GM08714 (cell line): ENCODE measurements around the gene SPRR1A.
"Not testable (repeated sequence)": the region's sequence is repeated elsewhere in the genome, so short reads cannot be mapped to it uniquely, and the experiment has no call there.

Experiments used
- H3K4me3 ChIP-seq: fragments of 200-500 bp; sonication (Bioruptor generic); 2 replicates; pipeline ENCODE4 v1.5.1; 2014; ENCODE audit warnings: mild to moderate bottlenecking, low read length, inconsistent platforms
- ZNF274 ChIP-seq: IDR thresholded peaks from 2 replicates; pipeline ENCODE4 v1.6.1; 2012; ENCODE audit warnings: mild to moderate bottlenecking, low read depth, low read length

SPRR1A gene

DNA sequence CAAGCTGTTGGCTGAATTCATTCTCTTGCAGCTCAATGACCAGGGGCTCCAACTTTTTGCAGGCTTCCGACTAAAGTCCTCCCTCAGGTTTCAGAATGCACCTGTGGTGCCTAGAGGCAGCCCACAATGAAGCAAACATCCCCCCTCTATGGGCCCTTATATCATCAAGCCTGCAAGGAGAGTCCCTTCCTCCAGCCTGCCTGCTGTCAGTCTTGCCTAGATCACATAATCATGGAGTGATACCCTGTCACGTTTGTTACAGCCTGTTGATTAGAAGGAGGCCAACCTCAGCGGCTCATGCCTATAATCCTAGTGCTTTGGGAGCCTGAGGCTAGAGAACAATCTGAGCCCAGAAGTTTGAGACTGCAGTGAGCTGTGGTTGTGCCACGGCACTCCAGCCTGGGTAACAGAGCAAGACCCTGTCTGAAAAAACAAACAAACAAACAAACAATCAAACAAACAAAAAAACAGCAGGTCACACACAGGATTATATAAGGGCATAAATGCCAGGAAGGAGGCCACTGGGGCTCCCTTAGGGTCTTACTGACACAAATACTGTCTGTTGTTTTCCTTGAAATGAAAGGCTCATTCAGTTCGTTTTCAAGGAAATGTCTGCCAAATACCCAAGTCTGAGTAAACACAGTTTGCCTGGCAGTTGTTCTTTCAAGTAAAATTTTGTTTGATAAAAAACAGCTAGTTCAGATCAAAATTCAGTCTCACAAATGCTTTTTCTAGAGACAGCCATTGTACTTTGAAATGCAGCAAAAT, 12.9 kb downstream of the SPRR1A start:
- H3K4me3 ChIP-seq = no peak overlapping the region
- TF ChIP-seq ZNF274 = no peak

DNA sequence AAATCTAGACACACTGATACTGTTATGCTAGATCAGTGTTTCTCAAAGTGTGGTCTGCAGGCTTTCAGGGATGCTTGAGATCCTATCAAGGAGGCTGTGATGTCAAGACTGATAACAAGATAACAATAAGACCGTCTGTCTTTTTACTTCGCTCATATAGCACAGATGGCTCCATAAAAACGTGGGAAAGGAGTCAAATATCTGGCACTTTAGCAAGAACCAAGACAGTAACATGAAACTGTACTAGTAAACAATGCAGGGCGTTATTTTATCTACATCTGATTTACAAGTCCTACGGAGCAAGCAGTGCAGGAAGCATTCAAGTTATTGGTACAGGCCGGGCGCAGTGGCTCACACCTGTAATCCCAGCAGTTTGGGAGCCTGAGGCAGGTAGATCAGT, 14.0 kb downstream of the SPRR1A start:
- no peak for TF ChIP-seq ZNF274
- no peak overlapping the region for H3K4me3 ChIP-seq

DNA sequence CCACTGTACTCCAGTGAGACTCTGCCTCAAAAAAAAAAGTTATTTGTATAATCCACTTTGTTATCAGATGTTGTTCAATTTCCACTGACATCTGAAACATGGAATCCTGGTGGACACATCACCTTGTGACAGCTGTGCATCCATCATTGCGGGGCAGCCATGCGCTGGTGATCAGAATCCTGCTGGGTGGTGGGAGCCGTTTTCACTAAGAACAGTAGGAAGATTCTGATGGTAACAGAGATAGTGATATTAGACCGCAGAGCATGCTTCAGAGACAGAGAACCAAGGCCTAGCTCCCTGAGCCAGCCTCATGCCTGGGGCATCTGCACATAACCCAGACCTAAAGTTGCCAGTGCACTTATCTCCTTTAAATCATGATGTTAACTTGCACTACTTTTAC, 14.6 kb downstream of the SPRR1A start:
- TF ChIP-seq ZNF274 = no peak
- H3K4me3 ChIP-seq = no peak overlapping the region

DNA sequence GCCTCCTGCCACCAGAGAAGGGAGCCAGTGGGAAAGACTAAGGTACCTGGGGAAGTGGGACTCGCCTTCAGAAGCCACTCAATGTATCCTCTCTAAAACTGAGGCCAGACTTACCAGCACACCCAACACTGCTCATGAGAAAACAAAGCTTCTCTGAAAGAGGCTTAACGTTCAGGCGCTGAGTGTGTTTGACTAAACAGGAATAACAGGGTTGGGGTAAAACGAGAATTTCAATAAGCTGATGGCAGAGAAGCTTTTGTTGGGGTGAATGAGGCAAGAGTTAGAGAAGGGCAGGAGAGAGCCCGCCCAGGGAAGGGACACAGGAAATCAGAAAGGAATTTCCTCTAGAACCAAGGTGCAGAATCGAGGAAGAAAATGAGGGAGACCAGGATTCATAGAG, 15.9 kb downstream of the SPRR1A start:
- no peak overlapping the region for H3K4me3 ChIP-seq
- no peak for TF ChIP-seq ZNF274

DNA sequence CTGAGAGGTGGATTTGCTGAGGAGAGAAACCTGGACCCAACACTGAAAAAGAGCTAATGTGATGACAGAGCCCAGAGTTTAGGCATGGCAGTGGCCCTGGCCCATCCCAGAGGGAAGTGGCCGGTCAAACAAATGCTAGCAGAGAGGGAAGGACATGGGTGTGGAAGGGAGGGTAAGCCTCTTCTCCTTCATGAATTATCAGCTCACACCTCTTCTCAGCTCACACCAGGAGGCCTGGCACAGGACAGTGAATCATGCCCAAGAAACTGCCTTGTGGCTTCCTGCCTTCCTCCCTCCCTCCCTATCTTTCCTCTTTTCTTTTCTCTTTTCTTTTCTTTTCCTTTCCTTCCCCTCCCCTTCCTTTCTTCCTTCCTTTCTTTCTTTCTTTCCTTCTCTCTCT, 16.4 kb downstream of the SPRR1A start:
- H3K4me3 ChIP-seq = no peak overlapping the region

DNA sequence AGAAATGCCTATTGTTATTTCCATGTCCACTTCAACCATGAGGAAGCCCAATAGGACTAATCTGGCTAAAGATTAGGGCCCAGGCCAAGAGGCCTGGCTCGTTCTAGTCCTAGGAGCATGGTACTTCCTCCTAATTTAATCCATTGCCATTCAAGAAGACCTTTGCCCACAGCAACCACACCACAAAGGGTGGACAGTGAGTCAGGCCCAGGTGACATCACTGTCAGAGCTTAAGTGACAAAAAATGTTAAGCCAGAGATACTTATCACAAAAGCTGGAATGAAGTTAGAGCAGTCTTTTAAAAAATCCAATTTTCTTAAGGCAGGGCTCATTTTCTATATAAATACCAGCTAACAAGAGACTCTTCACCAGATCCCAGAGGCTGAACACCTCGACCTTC, 17.5 kb downstream of the SPRR1A start, which contains the start of gene SPRR3:
Gene SPRR3 (plus strand): TSS at position 368 of the 400 bp plus-strand sequence. CDS start 1,272 bp downstream, outside the sequence.
- H3K4me3 ChIP-seq = no peak within 1 kb of the TSS
- TF ChIP-seq ZNF274 = no peak

More for the DNA sequence above, 16.4 kb downstream of the SPRR1A start:
- no peak for TF ChIP-seq ZNF274

DNA sequence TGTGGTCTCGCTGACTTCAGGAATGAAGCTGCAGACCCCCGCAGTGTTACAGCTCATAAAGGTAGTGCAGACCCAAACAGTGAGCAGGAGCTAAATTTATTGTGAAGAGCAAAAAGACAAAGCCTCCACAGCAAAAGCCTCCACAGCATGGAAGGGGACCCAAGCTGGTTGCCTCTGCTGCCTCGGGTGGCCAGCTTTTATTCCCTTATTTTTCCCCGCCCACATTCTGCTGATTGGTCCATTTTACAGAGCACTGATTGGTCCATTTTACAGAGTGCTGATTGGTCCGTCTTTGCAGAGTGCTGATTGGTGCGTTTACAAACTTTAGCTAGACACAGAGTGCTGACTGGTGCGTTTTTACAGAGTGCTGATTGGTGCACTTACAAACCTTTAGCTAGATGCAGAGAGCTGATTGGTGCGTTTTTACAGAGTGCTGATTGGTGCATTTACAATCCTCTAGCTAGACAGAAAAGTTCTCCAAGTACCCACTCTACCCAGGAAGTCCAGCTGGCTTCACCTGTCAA, 27.4 kb downstream of the SPRR1A start:
- not testable (repeated sequence) for H3K4me3 ChIP-seq

DNA sequence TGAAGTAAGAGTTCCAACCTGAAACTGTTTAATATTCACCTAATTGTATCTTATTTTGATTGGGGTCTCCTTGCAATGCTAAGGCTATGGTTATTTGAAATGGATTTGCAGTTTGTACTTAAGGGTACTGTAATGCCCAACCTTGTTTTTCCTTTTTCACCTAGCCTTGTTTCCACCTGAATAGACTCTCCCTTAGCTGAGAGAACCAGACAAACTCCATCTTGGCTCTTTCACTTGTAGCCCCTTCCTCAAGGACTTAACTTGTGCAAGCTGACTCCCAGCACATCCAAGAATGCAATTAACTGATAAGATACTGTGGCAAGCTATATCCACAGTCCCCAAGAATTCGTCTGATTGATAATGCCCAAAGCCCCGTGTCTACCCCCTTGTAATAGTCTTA, 37.9 kb downstream of the SPRR1A start:
- H3K4me3 ChIP-seq = not testable (repeated sequence)

DNA sequence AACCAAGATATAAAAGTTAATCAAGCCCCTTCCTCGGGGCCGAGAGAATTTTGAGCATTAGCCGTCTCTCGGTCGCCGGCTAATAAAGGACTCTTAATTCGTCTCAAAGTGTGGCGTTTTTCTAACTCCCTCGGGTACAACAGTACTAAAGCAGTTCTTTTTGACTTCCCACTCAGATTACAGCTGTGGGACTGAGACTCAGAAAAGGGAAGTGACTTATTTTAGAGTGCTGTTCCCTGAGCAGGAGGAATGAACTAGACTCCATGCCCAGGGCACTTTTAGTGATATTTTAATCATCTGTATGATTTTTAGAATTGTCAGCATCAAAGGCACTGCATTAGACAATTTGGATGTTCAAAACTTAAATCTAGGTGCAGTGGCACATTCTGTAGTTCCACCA, 38.5 kb downstream of the SPRR1A start:
- not testable (repeated sequence) for H3K4me3 ChIP-seq

DNA sequence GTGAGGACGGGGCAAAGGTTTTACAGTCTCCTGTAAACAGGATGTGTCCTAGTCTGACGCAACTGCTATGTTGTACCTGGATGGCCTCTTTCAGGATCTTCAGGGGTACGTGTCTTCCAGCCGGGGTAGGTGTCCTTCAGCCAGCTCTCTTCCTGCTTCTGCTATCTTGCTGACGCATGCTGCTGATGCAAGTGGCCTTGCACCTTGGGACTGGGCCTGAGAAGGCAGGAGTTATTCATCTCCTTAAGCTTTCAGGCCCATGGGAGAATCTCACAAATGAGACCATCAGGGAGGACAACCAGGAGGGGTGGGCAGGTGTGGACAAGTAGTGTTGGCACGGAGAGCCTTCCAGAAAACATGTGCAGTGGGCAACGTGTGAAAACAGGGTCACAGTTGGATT, 39.2 kb downstream of the SPRR1A start:
- no peak overlapping the region for H3K4me3 ChIP-seq
- TF ChIP-seq ZNF274 = no peak

DNA sequence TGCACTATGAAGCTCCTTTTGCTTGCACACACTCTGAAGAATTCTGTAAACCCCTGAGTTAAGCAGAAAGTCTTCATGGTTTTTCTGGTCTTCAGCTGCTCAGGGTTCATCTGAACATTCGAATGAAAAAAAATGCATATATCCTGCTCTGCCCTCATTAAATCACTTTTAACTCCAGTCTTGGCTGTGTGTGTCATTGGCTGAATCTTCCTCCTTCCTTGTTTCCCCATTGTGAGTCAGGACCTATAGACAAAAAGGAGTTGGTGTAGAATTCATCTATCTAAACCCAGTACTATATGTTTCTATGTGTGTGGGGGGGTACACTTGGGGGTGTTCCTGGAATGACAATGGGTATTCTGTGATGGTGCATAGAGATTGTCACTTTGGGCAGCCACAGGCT, 40.5 kb downstream of the SPRR1A start:
- no peak for TF ChIP-seq ZNF274

DNA sequence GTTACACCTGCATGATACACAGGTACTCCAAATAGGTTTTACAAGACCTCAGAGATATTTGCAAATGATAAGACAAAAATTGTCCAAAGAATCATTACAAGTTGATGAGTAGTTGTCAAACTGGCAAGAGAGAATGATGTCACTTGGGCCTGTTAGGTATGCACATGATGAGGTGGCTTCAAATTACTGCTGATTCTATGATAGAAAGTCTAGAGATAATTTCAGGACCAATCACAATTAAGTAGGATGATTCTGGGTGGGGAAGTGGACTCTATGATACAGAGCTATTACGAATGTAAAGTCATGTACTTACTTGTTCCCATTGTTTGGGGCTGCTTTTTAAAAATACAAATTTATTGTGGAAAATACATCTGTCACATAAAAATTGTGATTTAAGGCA, 41.9 kb downstream of the SPRR1A start:
- no peak overlapping the region for H3K4me3 ChIP-seq
- no peak for TF ChIP-seq ZNF274

More for the DNA sequence above, 40.5 kb downstream of the SPRR1A start:
- H3K4me3 ChIP-seq = no peak overlapping the region

DNA sequence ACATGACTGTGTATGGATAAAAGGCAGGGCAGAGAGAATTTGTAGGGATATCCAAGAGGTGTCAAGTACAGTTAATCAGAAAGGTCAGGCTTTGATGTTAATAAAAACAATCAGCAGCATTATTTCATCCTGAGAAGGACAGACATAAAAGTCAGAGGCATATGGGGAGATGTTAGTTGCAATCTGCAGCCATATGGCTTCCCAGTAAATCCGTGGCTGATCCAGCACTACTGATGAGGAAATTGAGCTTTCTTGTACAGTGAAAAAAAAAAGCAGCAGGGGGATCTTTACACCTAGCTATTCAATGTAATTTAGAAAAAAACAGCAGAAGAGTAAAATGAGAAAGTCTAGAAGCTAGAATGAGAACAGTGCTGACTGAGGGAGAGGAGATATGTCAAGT, 44.9 kb downstream of the SPRR1A start:
- no peak overlapping the region for H3K4me3 ChIP-seq
- no peak for TF ChIP-seq ZNF274

DNA sequence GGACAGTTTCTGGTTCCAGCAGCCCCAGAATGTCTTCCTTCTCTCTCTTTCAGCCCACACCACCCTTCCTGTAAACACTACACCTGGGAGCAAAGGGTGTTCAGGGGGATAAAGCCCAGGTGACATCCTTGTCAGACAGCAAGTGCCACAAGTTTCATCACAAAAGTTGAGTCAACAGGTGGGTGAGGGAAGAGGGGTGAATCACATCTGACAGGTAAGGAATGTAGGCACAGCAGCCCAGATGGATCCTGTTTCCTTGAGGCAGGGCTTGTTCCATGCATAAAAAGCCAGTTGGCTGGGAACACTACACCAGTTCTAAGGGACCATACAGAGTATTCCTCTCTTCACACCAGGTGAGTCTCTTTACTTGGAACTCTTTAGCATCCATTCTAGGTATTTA, 47.0 kb downstream of the SPRR1A start, which contains the start of gene SPRR1B:
Gene SPRR1B (plus strand): TSS at position 309 of the 400 bp plus-strand sequence. CDS start 1,143 bp downstream, outside the sequence.
- no peak for TF ChIP-seq ZNF274
- no peak within 1 kb of the TSS for H3K4me3 ChIP-seq

DNA sequence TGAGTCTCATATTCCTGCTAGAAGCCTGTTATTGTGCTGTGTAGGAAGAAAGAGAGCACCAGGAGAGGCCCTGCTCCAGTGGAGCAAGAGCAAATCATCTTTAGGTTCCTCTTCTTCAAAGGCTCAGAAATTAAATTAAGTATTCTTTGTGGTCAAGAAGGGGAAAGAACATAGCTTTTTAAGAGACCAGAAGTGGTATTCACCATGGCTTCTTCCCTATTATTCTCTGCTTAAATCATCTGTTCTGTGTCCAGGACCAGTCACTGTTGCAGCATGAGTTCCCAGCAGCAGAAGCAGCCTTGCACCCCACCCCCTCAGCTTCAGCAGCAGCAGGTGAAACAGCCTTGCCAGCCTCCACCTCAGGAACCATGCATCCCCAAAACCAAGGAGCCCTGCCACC, 48.2 kb downstream of the SPRR1A start:
- no peak for TF ChIP-seq ZNF274
- no peak overlapping the region for H3K4me3 ChIP-seq
